Astrocyte (in vitro differentiated cells and primary cell): ENCODE measurements around the gene GP2. TPM values are rescaled to one million over a fixed set of nuclear protein-coding genes. Genes with fewer than 3 reads are reported as not detected.

Experiments
- DNase-seq: peaks from one replicate; pipeline ENCODE4 v3.0.0-alpha.2; 2010; ENCODE audit warnings: low read depth
- FAIRE-seq: peaks from 2 replicates; lab custom pipeline; 2011; peaks lifted over from hg19 to GRCh38; lab: Jason Lieb, UNC
- H2AFZ ChIP-seq: 2 replicates; pipeline ENCODE4 v1.6.0; 2012; ENCODE audit warnings: low read depth, low read length, inconsistent platforms
- H3K27ac ChIP-seq: 2 replicates; pipeline ENCODE4 v1.5.1; 2011; ENCODE audit warnings: low read depth, low read length, inconsistent platforms
- H3K27me3 ChIP-seq: 2 replicates; pipeline ENCODE4 v1.6.0; 2011; ENCODE audit warnings: low read length, inconsistent platforms; ENCODE audit not compliant: insufficient read depth
- H3K36me3 ChIP-seq: 2 replicates; pipeline ENCODE4 v1.5.1; 2011; ENCODE audit warnings: low read length, inconsistent platforms; ENCODE audit not compliant: insufficient read depth
- H3K4me1 ChIP-seq: 2 replicates; pipeline ENCODE4 v1.5.1; 2011; ENCODE audit warnings: low read length, inconsistent platforms; ENCODE audit not compliant: insufficient read depth
- H3K4me2 ChIP-seq: 2 replicates; pipeline ENCODE4 v1.6.0; 2012; ENCODE audit warnings: low read length, inconsistent platforms
- H3K4me3 ChIP-seq: 2 replicates; pipeline ENCODE4 v1.5.1; 2011; ENCODE audit warnings: low read depth, mild to moderate bottlenecking, low read length, inconsistent platforms; ENCODE audit not compliant: insufficient read depth
- H3K79me2 ChIP-seq: 2 replicates; pipeline ENCODE4 v1.6.0; 2012; ENCODE audit warnings: mild to moderate bottlenecking, low read length, inconsistent platforms; ENCODE audit not compliant: insufficient read depth
- H3K9ac ChIP-seq: 2 replicates; pipeline ENCODE4 v1.6.0; 2012; ENCODE audit warnings: mild to moderate bottlenecking, low read length, inconsistent platforms
- H3K9me3 ChIP-seq: 2 replicates; pipeline ENCODE4 v1.5.1; 2012; ENCODE audit warnings: low read depth, mild to moderate bottlenecking, low read length, inconsistent platforms; ENCODE audit not compliant: insufficient read depth
- H4K20me1 ChIP-seq: 2 replicates; pipeline ENCODE4 v1.6.0; 2012; ENCODE audit warnings: low read length, inconsistent platforms; ENCODE audit not compliant: insufficient read depth
- H3K27ac Mint-ChIP-seq: one replicate; pipeline ENCODE4 v1.8.0; 2021; ENCODE audit warnings: mild to moderate bottlenecking, mixed read lengths; ENCODE audit not compliant: unreplicated experiment
- H3K27me3 Mint-ChIP-seq: one replicate; pipeline ENCODE4 v1.8.0; 2021; ENCODE audit warnings: low read depth, mixed read lengths; ENCODE audit not compliant: unreplicated experiment
- H3K36me3 Mint-ChIP-seq: one replicate; pipeline ENCODE4 v1.8.0; 2021; ENCODE audit warnings: low read depth, mixed read lengths; ENCODE audit not compliant: unreplicated experiment
- H3K4me1 Mint-ChIP-seq: one replicate; pipeline ENCODE4 v1.8.0; 2021; ENCODE audit warnings: low read depth, mixed read lengths; ENCODE audit not compliant: unreplicated experiment
- H3K4me3 Mint-ChIP-seq: one replicate; pipeline ENCODE4 v1.8.0; 2021; ENCODE audit warnings: mild to moderate bottlenecking, moderate library complexity, mixed read lengths; ENCODE audit not compliant: unreplicated experiment
- H3K9me3 Mint-ChIP-seq: one replicate; pipeline ENCODE4 v1.8.0; 2021; ENCODE audit warnings: mild to moderate bottlenecking, mixed read lengths; ENCODE audit not compliant: unreplicated experiment
- CTCF ChIP-seq: IDR thresholded peaks from 2 replicates; pipeline ENCODE4 v1.5.1; 2011; ENCODE audit warnings: low read depth, mild to moderate bottlenecking, inconsistent platforms, low read length, moderate library complexity; ENCODE audit not compliant: insufficient read depth
- EZH2 ChIP-seq: IDR thresholded peaks from 2 replicates; pipeline ENCODE4 v1.6.1; 2012; ENCODE audit warnings: mild to moderate bottlenecking, low read length, inconsistent platforms; ENCODE audit not compliant: insufficient read depth
- total RNA-seq: library from RNA; stranded (reverse); gene quantifications from 2 replicates; pipeline ENCODE4 v1.2.1, GENCODE V29; 2021

Gene GP2
- total RNA-seq, 1 donor from 2014 or later, result not detected

- Mint-ChIP-seq H3K36me3 (no peaks in the 10 kb centered on the region), H3K4me3 (no peak overlapping the region), H3K27ac (no peak overlapping the region), H3K9me3 (no peaks in the 10 kb centered on the region), H3K4me1 (no peaks in the 10 kb centered on the region), H3K27me3 (peaks cover 43% of the 10 kb centered on the region)
- Histone ChIP-seq H3K79me2 (no peaks in the 10 kb centered on the region), H3K27me3 (no peaks in the 10 kb centered on the region), H3K4me2 (no peak overlapping the region), H3K27ac (no peak overlapping the region), H3K36me3 (no peaks in the 10 kb centered on the region), H3K4me1 (no peaks in the 10 kb centered on the region), H4K20me1 (no peaks in the 10 kb centered on the region), H3K9me3 (no peaks in the 10 kb centered on the region), H2AFZ (no peak overlapping the region), H3K4me3 (no peak overlapping the region), H3K9ac (no peak overlapping the region)
- TF ChIP-seq CTCF (no peak), EZH2 (no peak)
- no peak for DNase-seq
- no peak for FAIRE-seq
Observed at GRCh38 chr16:20318437-20318836, 8.9 kb downstream of the GP2 start.

- H3K4me3 Mint-ChIP-seq, result no peak overlapping the region
- no peak overlapping the region for H3K27ac Mint-ChIP-seq
- Histone ChIP-seq H3K4me2 (no peak overlapping the region), H3K36me3 (no peaks in the 10 kb centered on the region), H3K4me1 (no peaks in the 10 kb centered on the region), H4K20me1 (no peaks in the 10 kb centered on the region), H3K9ac (no peak overlapping the region), H3K4me3 (no peak overlapping the region), H3K27ac (no peak overlapping the region), H3K27me3 (no peaks in the 10 kb centered on the region), H2AFZ (no peak overlapping the region), H3K9me3 (no peaks in the 10 kb centered on the region), H3K79me2 (no peaks in the 10 kb centered on the region)
- no peak for DNase-seq
- H3K9me3 Mint-ChIP-seq, result no peaks in the 10 kb centered on the region
- no peak for TF ChIP-seq EZH2
- TF ChIP-seq CTCF, result no peak
- H3K36me3 Mint-ChIP-seq, result no peaks in the 10 kb centered on the region
- FAIRE-seq, result no peak
- peaks cover 42% of the 10 kb centered on the region for H3K27me3 Mint-ChIP-seq
- no peaks in the 10 kb centered on the region for H3K4me1 Mint-ChIP-seq
Observed at GRCh38 chr16:20318006-20318405, 9.3 kb downstream of the GP2 start.

GRCh38 chr16:20317117-20317516 is 10.2 kb downstream of the GP2 start:
- Mint-ChIP-seq H3K27me3 (peaks cover 34% of the 10 kb centered on the region), H3K4me3 (no peak overlapping the region), H3K4me1 (no peaks in the 10 kb centered on the region), H3K9me3 (no peaks in the 10 kb centered on the region), H3K36me3 (no peaks in the 10 kb centered on the region), H3K27ac (no peak overlapping the region)
- H3K27me3 ChIP-seq, result no peaks in the 10 kb centered on the region
- H3K4me3 ChIP-seq, result no peak overlapping the region
- DNase-seq (no peak), FAIRE-seq (no peak)
- no peaks in the 10 kb centered on the region for H3K9me3 ChIP-seq
- H3K9ac ChIP-seq, result no peak overlapping the region
- H4K20me1 ChIP-seq, result no peaks in the 10 kb centered on the region
- H3K79me2 ChIP-seq, result no peaks in the 10 kb centered on the region
- H3K27ac ChIP-seq, result no peak overlapping the region
- TF ChIP-seq CTCF, result no peak
- TF ChIP-seq EZH2, result no peak
- no peak overlapping the region for H2AFZ ChIP-seq
- H3K4me2 ChIP-seq, result no peak overlapping the region
- H3K4me1 ChIP-seq, result no peaks in the 10 kb centered on the region
- H3K36me3 ChIP-seq, result no peaks in the 10 kb centered on the region
